ENCODE results near the gene ANKMY1. TPM values are rescaled to one million over a fixed set of nuclear protein-coding genes. Genes with fewer than 3 reads are reported as not detected.

Gene ANKMY1
- total RNA-seq, 1 experiment from 2014 or later: 28.3 TPM

DNA sequence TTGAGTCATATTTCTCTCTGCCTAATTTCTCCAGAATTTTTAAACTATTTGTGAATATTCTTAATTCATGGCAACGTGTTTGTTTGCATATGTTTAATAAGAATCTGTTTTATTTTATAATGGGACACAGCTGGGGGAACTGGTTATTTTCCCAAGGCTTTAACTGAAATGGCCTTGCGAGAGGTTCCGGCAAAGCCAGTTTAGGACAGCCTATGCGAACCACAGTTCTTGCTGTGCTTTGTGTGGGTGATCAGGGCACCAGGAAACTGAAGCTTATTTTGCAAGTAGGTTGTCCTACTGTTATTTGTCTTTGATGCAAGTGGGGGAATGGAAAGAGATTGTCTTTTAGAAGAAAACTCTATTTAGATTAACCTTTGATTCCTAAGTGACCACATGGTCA, 6.5 kb downstream of the ANKMY1 start:
- no peaks in the 10 kb centered on the region for H3K9me3 ChIP-seq (ENCODE audit: control insufficient read depth in 1 of 2, insufficient read depth in 1 of 2, low read depth in 1 of 2, low read length in 2 of 2)
- intact Hi-C loops (cut with micrococcal nuclease): no loop called here
- no peak for DNase-seq (ENCODE audit: low read depth, low spot score)
- H4K20me1 ChIP-seq (ENCODE audit: insufficient read depth): no peaks in the 10 kb centered on the region
- no peak overlapping the region for H3K4me3 ChIP-seq (replicated peaks in 1 of 2; ENCODE audit: low read depth in 1 of 2, low read length in 2 of 2)
- H3K4me2 ChIP-seq (ENCODE audit: low read length): no peak overlapping the region
- H3K27me3 ChIP-seq (ENCODE audit: insufficient read depth, low read length): no peaks in the 10 kb centered on the region
- CTCF ChIA-PET: interaction anchor here (1.1 kb wide), 1 partner anchor 37 kb away, joined by 3 read pairs; no protein-coding TSS in a partner anchor
- POLR2A ChIA-PET: interaction anchor here (1.4 kb wide), 1 partner anchor 35 kb away, joined by 3 read pairs; the partner anchor contains the start of gene CAPN10
- no peaks in the 10 kb centered on the region for H3K4me1 ChIP-seq (ENCODE audit: control insufficient read depth in 1 of 2, insufficient read depth in 2 of 2, low read length in 2 of 2)
- no peak overlapping the region for H2AFZ ChIP-seq (ENCODE audit: low read depth, low read length, poor library complexity, severe bottlenecking)
- H3K9ac ChIP-seq (ENCODE audit: low read length): no peak overlapping the region
- H3K27ac ChIP-seq (ENCODE audit: low read depth, low read length): no peak overlapping the region
- RAD21 ChIA-PET (ENCODE audit: low non-redundant PET in 1 of 2, low total read pairs in 2 of 2, uncharacterized antibody in 2 of 2, unreplicated experiment in 2 of 2): no interaction called here
- BruUV-seq (replicated peaks): no TSS peak
- ATAC-seq: no peak
- TF ChIP-seq, protein P1, sequence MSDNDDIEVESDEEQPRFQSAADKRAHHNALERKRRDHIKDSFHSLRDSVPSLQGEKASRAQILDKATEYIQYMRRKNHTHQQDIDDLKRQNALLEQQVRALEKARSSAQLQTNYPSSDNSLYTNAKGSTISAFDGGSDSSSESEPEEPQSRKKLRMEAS (IDR thresholded peaks at IDR 0.05): no peak
- no peak for TF ChIP-seq YY1 (IDR thresholded peaks at IDR 0.05; ENCODE audit: extremely low read depth, insufficient replicate concordance, low read depth, low read length)
- TF ChIP-seq JUND (IDR thresholded peaks at IDR 0.05): no peak
- TF ChIP-seq, protein P2, sequence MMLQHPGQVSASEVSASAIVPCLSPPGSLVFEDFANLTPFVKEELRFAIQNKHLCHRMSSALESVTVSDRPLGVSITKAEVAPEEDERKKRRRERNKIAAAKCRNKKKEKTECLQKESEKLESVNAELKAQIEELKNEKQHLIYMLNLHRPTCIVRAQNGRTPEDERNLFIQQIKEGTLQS (IDR thresholded peaks at IDR 0.05): no peak
- no peak for TF ChIP-seq TCF7L2 (IDR thresholded peaks at IDR 0.05; ENCODE audit: borderline replicate concordance, extremely low read depth, insufficient read depth, insufficient read length)
- TF ChIP-seq SP1 (IDR thresholded peaks at IDR 0.05; ENCODE audit: low read depth): no peak
- TF ChIP-seq EZH2phosphoT487 (IDR thresholded peaks at IDR 0.05; ENCODE audit: borderline replicate concordance): no peak
- 0 out of 4 replicates have a peak, but pooled peaks cover 0 to 2% of the 10 kb centered on the region in 2 experiments for H3K36me3 ChIP-seq (ENCODE audit: control insufficient read depth in 1 of 2, insufficient read depth in 2 of 2, low read length in 2 of 2)
- H3K79me2 ChIP-seq (ENCODE audit: insufficient read depth, low read length): peaks cover 26% of the 10 kb centered on the region; the same call in 1 of the 2 replicates
- H3K9me2 ChIP-seq (ENCODE audit: insufficient read depth): no peaks in the 10 kb centered on the region

DNA sequence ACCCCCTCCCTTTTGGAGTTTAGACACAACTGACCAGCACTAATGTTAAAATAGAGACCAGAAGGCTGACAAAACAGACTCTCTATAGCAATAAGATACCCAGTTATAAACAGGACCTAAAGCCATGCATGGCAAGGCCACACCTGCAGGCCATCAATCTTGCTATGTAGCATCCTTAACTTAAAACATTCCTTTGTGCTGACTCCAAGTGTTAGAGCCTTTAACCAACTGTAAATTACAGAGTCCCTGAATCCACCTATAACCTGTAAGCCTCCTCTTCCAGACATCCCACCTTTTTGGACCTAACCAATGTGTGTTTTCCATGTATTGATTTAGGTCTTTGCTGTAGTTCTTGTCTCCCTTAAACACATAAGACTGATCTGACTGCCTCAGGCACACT, 17.9 kb downstream of the ANKMY1 start:
- RAD21 ChIA-PET (ENCODE audit: low non-redundant PET in 1 of 2, low total read pairs in 2 of 2, uncharacterized antibody in 2 of 2, unreplicated experiment in 2 of 2): no interaction called here
- Histone ChIP-seq H3K9me2 (ENCODE audit: insufficient read depth) (no peaks in the 10 kb centered on the region), H3K27me3 (ENCODE audit: insufficient read depth, low read length) (no peaks in the 10 kb centered on the region), H4K20me1 (ENCODE audit: insufficient read depth) (no peaks in the 10 kb centered on the region), H2AFZ (ENCODE audit: low read depth, low read length, poor library complexity, severe bottlenecking) (no peak overlapping the region), H3K4me1 (ENCODE audit: control insufficient read depth in 1 of 2, insufficient read depth in 2 of 2, low read length in 2 of 2) (no peaks in the 10 kb centered on the region), H3K27ac (ENCODE audit: low read depth, low read length) (no peak overlapping the region), H3K9ac (ENCODE audit: low read length) (no peak overlapping the region), H3K79me2 (ENCODE audit: insufficient read depth, low read length) (peaks cover 10% of the 10 kb centered on the region), H3K36me3 (ENCODE audit: control insufficient read depth in 1 of 2, insufficient read depth in 2 of 2, low read length in 2 of 2) (peaks cover 2 to 20% of the 10 kb centered on the region in 2 experiments; a peak in 2 of 4 replicates), H3K9me3 (ENCODE audit: control insufficient read depth in 1 of 2, insufficient read depth in 1 of 2, low read depth in 1 of 2, low read length in 2 of 2) (peaks cover 3 to 12% of the 10 kb centered on the region in 2 experiments; a peak in 2 of 4 replicates), H3K4me2 (ENCODE audit: low read length) (no peak overlapping the region), H3K4me3 (replicated peaks in 1 of 2; ENCODE audit: low read depth in 1 of 2, low read length in 2 of 2) (no peak overlapping the region)
- TF ChIP-seq EZH2phosphoT487 (IDR thresholded peaks at IDR 0.05; ENCODE audit: borderline replicate concordance) (no peak), POLR2A (IDR thresholded peaks at IDR 0.05; ENCODE audit: borderline replicate concordance, extremely low read depth, insufficient read depth, insufficient read length) (no peak), RAD21 (IDR thresholded peaks at IDR 0.05; ENCODE audit: low read depth) (no peak), CEBPB (IDR thresholded peaks at IDR 0.05; ENCODE audit: low read depth) (no peak), POLR2AphosphoS5 (IDR thresholded peaks at IDR 0.05; ENCODE audit: low read depth, low read length) (no peak), YY1 (IDR thresholded peaks at IDR 0.05; ENCODE audit: extremely low read depth, insufficient replicate concordance, low read depth, low read length) (no peak), FOSL1 (IDR thresholded peaks at IDR 0.05; ENCODE audit: low read depth) (no peak), EGR1 (IDR thresholded peaks at IDR 0.05; ENCODE audit: low read depth) (no peak), EZH2 (IDR thresholded peaks at IDR 0.05) (no peak), ZNF274 (IDR thresholded peaks at IDR 0.05; ENCODE audit: low read depth, low read length) (no peak), TCF7L2 (IDR thresholded peaks at IDR 0.05; ENCODE audit: borderline replicate concordance, extremely low read depth, insufficient read depth, insufficient read length) (no peak), JUND (IDR thresholded peaks at IDR 0.05) (no peak), ZFX (IDR thresholded peaks at IDR 0.05) (no peak)
- TF ChIP-seq, protein P1 (IDR thresholded peaks at IDR 0.05): no peak
- TF ChIP-seq, protein P2 (IDR thresholded peaks at IDR 0.05): no peak
- no peak for DNase-seq (ENCODE audit: low read depth, low spot score)
- no peak for ATAC-seq
- CTCF ChIA-PET: no interaction called here
- intact Hi-C loops (cut with micrococcal nuclease): no loop called here
- no TSS peak for BruUV-seq (replicated peaks)
- POLR2A ChIA-PET: no interaction called here

All from HCT116 (cell line).